HepG2 (cell line): Measurements from ENCODE around the gene SYT14.

Source experiments
- ATF7 ChIP-seq, 2 experiments: fragments of 450-650 bp in 1 of 2; sonication (generic) in 1 of 2; formaldehyde crosslinking in 1 of 2; IDR thresholded peaks; 2 replicates each; pipeline versions ENCODE4 v1.4.0 to v1.6.1; 2016 to 2020; ENCODE audit warnings: antibody characterized with exemption in 1 of 2, mild to moderate bottlenecking in 1 of 2, missing genetic modification reagents in 1 of 2
- GATAD1 ChIP-seq: IDR thresholded peaks from 2 replicates; pipeline ENCODE4 v1.6.1; 2016; ENCODE audit warnings: missing genetic modification reagents, missing compliant biosample characterization
- KLF13 ChIP-seq: sonication (generic); formaldehyde crosslinking; IDR thresholded peaks from 2 replicates; pipeline ENCODE4 v1.4.0; 2020; ENCODE audit warnings: mild to moderate bottlenecking, missing genetic modification reagents
- ZBTB7A ChIP-seq: sonication (generic); formaldehyde crosslinking; IDR thresholded peaks from 2 replicates; pipeline ENCODE4 v1.8.0; 2022; ENCODE audit warnings: mild to moderate bottlenecking, missing genetic modification reagents

DNA sequence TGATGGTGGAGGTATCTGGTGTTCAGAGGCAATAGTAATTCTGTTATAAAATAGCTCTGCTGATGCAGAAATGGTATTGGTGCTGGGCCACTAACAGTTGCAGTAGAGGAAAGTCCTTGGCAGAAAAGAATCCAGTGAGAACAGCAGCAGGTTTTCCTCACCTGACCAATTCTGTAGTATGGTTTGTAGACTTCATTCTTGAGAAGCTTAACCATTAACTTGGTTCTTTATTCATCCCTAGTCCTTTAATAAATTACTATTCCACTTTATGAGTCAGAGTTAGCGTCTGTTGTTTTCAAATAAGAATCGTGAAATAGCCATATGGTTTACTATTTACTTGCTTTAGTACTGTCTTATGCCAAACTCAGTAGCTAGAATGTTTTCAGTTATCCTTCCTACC lies 166.1 kb downstream of the SYT14 start:
- TF ChIP-seq ZBTB7A (CRISPR knock-in tag) = no peak
- no peak for TF ChIP-seq KLF13 (CRISPR knock-in tag)
- no peak for TF ChIP-seq GATAD1 (CRISPR knock-in tag)
- no peak for TF ChIP-seq ATF7 (IDR thresholded peaks at IDR 0.05)
- no peak for TF ChIP-seq ATF7 (CRISPR knock-in tag; IDR thresholded peaks at IDR 0.05)
